HG03139 (cell line): ENCODE results near the gene CREM.
A peak's percentile ranks its signal among the peaks of the same experiment; 100 is the strongest.

Experiments used
- ATAC-seq: cut with Tn5 transposase; IDR thresholded peaks from one replicate; pipeline ENCODE4 v1.9.1; 2021; ENCODE audit not compliant: unreplicated experiment

The CREM gene

DNA sequence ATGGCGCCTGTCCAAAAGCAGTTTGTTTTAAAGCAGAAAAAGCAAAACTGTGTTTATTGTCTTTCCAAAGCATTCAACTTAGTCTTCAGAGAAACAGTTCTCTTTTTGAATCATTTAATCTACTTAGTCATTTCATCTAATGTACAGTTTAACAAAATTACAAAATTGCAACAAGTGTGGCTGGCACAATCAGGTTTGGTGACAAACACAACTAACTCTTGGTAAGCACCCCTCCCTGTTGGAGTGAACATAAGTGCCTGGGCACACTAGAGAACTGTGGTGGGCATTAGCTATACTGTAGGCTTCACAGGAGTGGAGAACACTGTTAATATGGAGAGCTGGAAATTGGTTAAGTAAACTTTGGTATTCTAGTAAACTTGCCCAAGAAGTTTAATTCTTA is 6.9 kb downstream of the CREM start:
- no peak for ATAC-seq

DNA sequence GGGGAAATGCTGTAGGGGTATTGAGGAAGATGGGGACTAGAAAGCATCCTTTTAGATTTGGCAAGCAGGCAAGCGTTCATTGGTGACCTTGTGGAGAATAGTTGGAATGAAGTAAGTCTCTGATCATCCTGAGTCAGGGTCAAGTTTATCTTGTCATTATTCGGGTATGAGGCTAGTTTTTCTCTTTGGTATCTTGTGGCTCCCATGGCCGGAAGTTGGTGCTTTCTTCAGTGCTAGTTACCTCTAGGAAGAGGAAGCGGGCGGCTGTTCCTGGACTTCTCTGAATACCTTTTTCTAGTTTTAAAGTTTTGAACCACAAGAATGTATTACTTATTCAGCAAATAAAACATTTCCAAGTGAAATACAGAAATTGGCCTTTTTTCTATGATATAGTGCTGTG is 9.2 kb downstream of the CREM start:
- ATAC-seq, result no peak

DNA sequence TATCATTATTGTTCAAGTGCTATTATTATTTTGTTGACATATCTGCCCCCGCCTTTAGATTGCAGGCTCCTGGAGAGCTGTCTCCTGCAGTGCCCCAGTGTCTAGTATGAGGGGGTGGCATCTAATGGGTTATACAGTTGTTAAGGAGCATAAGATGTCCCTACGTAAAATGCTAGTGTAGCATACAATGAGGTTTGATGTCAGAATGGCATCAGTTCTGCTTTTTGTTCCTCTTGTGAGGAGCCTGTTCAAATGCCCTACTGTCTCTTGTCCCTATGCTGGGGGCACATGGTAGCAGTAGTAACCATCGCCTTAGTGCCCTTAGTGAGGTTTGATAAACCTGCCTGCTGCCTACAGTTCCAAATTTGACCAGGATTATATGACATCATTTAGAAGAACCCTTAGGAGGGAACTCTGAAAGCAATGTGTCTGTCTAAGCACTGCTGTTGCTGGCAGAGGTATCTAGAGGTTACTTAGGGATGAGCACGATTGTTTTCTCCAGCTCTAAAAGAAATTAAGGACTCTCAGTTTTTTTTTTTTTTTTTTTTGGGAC is 9.7 kb downstream of the CREM start:
- peak; percentile 47 for ATAC-seq

DNA sequence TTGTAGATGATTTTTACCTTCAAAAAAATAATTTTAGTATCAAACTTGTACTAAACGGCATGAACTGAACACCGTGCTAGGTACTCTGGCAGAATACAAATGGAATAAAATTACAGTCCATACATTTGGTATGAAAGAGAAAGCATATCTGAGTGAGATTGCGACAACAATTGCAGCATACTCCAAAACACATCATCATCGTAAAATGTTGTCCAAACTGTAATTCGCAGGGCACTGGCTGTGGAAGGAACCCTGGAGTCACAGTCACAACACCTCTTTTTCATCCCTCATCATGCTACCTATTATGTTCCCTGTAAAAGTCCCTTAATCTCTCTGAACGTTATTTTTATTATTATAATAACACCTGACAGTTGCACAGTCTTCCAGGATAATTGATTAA is 13.5 kb downstream of the CREM start:
- ATAC-seq, result no peak

DNA sequence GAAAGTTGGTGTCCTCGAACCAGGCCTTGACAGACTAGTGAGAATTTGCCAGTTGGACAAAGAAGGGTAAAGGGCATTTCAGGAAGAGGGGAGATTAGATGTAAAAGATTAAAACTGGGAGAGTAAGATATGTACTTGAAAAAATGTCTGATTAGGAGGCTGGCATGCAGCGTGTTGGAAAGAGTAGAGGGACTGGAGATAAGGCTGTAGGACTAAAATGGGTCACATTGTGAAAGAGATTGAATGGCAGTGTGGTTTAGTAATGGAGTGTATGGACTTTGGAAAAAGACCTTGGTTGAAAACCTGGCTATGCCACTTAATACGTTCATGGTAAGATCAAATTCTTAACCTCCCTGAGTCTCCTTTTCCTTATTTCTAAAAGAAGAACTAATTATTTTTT is 14.1 kb downstream of the CREM start:
- no peak for ATAC-seq

DNA sequence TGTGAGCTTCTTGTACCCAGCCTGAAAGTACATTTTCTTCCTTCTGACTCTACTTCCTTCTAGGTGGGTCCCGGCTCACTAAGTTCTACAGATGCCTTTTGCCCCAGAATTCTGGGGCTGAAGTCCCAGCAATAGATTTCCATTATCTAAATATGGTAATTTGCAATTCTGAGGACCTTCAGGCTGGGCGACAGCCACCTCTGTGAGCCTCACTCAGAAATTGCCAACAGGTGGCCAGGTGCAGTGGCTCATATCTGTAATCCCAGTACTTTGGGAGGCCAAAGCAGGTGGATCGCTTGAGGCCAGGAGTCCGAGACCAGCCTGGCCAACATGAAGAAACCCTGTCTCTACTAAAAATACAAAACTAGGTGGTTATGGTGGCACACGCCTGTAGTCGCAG is 23.7 kb downstream of the CREM start:
- no peak for ATAC-seq

DNA sequence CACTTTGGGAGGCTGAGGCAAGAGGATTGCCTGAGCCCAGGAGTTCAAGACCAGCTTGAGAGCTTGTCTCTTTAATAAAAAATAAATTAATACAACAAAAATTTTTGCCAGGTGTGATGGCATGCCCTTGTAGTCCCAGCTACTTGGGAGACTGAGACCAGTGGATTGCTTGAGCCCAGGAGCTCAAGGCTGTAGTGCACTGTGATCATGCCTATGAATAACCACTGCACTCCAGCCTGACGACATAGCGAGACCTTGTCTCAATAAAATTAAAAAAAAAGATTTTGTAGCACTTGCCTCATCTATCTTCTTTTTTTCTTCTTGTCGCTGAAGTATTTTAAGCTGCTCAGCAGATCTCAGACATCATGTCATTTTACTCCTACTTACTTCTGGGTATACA is 26.3 kb downstream of the CREM start:
- no peak for ATAC-seq

DNA sequence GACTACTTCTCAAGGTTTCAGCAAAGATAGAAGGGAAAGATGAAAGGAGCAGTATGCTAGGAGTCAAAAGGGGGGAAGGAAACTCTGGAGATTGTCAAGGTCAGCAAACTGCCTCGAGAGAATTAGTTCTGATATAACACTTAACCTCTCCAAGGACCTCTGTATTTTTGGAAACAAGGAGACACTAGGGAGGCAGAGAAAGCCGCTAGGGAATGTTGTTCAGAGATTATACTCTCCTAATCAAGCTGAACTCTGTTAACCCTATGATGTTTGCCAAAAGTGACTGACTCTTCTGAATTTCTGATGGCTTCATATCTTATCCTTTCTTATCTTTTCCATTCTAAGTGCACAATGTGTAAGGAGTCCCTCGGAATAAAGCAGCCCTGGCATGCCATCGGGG is 27.1 kb downstream of the CREM start:
- ATAC-seq, result no peak

DNA sequence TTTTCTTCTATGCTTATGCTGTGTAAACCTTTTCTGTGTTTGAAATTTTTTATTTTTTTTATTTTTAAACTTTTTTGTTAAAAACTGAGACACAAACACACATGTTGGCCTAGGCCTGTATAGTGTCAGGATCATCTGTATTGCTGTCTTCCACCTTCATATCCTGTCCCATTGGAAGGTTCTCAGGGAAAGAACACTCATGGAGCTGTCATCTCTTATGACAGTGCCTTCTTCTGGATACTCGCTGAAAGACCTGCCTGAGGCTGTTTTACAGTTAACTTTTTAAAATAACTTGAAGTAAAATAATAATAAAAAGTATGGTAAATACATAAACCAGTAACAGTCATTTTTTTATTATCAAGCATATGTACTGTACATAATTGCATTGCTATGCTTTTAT is 34.1 kb downstream of the CREM start:
- no peak for ATAC-seq

DNA sequence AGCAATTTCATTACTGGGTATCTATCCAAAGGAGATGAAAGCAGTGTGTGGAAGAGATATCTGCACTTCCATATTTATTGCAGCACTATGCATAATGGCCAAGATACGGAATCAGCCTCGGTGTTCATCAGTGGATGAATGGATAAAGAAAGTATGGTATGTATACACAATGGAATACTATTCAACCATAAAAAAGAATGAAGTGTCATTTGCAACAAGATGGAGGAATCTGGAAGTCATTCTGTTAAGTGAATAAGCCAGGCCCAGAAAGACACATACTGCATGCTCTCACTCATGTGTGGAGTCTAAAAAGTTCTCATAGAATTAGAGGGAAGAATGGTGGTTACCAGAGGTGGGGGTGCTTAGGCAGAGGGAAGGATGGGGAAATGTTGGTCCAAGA is 35.3 kb downstream of the CREM start:
- no peak for ATAC-seq

DNA sequence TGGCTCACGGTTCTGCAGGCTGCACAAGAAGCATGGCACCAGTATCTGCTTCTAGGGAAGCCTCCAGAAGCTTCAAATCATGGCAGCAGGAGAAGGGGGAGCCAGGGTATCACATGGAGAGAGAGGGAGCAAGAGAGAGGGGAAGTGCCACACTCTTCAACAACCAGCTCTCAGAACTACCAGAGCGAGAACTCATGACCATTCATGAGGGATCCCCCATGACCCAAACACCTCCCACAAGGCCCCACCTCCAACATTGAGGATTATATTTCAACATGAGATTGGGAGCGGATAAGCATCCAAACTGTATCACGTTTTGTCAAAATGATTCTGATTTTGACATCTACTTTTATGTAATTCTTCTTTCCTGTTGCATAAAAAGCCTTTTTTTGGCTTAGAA is 38.5 kb downstream of the CREM start:
- ATAC-seq, result no peak

DNA sequence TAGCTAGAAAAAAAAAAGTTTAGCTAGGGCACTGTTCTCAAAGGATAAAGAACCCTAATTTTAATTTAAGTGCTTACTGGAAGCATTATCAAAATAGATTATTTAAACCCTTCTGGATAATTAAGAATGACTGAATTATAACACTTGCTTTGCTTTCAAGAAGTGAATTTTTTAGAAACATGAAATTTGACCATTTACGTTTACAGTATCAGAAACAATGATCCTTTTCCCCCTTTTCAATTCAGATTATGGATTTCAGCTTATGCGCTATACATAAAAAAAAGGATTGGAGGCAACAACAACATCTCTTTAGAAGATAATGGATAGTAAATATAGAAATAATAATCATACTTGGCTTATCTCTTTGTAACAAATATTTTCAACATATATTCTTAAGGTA is 39.2 kb downstream of the CREM start:
- ATAC-seq, result no peak

DNA sequence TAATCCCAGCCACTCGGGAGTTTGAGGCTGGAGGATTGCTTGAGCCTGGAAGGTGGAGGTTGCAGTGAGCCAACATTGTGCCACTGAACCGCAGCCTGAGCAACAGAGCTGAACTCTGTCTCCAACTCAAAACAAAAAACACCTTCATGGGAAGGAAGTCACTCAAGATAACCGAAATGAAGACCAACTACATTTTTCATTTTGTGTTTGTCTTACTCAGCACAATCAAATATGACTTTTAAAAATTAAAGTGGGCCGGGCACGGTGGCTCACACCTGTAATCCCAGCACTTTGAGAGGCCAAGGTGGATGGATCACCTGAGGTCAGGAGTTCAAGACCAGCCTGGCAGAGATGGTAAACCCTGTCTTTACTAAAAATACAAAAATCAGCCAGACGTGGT is 40.0 kb downstream of the CREM start:
- no peak for ATAC-seq

DNA sequence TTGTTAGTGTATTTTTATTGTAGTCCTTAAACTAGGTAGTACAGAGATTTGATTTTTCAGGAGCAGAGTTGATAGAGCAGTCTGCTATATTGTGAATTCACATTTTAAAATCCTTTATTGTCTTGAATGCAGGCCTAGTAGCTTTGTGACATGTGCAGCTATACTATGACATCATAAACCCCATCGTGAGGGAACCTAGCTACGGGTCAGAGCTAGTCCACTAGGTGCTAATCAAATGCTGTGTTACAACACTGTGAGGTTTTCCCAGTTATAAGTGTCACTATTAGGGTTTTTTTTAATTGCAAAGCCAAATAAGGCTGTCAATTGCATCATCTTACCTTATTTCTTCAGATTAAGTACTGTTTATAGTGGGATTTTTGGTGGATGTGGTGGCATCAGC is 40.7 kb downstream of the CREM start:
- no peak for ATAC-seq

DNA sequence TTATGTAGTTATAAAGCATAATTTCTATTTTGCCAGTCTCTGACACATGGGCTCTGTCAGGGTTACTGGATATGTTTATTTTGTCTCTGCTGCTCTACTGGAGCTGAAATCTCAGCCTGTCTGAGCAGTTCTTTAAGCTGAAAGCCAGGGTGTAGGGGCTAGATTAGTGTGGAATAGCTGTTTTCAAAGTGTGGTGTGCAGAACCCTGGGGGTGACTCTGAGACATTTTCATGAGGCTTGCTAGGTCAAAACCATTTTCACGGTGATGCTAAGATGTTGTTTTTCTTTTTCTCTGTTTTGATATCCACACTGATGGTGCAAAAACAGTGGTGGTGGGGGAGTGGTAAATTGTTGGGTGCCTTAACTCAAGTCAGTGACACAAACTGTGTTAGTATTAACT is 45.5 kb downstream of the CREM start:
- ATAC-seq, result no peak

DNA sequence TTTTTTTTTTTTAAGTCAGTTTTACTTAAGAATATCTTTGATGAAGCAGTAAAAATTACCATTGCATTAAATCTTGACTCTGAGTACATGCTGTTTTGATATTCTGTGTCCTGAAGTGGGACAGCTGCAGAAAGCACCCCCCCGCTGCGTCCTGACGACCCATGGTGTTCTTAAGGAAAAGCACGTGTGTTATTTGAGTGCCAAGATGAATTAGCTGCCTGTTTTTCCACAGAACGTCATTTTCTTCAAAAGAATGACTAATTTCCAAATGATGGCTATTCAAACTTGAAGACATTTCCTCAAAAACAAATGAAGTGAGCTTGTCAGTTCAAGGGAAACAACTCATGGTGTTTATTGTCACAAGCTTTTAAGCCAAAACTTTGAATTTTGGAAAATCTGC is 45.9 kb downstream of the CREM start:
- no peak for ATAC-seq

DNA sequence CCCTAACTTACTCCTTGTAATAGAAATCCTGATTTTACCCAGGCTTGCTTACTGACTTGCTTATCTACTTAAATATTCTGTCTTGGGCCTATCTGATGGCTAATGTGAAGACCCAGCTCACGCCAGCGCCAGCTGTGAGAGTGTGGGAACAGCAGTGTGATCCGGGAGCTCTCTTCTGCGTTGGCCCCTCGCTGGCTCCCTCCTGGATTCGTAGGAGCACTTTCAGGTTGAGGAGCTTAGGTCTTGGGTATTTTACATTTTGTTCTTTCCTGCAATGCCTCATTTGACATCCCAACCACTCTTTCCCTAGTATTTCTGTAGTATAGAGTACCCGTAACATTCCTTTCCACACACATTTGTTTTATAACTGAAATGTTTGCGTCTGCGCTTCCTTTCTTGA is 51.7 kb downstream of the CREM start:
- no peak for ATAC-seq

DNA sequence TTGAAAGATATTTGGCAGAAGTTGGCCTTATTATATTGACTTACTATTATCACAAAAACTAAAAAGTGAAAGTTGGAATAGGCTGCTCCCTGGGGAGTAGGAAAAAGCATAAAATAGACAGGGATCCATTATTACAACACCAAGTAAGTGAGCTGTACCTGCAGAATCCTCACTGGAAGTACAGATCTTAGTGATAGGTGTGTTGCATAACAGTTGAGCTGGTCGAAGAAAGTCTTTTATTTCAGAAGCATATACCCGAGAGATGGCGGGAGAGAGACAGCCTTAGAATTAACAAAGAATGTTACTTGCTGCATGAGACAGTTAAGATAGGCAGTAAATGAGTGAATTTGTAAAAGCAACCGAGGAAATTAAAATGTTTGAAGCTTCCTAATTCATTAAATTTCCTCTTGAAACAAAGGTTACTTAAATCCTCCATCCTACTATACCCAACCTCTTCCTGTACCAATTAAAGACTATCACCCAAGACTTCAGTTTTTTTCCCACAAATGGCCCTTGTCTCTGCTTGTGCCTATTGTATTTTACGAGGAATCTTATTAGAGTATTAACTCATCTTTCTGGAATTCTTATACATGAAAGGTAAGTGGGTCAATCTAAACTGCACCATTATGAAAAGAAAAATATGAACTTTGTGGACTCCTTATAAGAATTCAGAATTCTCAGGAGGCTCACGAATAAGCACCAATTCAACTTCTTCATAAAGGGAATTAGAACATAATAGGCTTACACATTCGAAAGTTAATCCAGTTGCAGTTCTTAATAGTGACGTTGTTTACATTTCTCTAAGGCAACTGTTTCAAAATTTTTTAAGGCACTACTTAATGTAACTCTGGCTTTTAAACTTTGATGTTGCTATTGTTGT is 56.2 kb downstream of the CREM start:
- ATAC-seq, result no peak

DNA sequence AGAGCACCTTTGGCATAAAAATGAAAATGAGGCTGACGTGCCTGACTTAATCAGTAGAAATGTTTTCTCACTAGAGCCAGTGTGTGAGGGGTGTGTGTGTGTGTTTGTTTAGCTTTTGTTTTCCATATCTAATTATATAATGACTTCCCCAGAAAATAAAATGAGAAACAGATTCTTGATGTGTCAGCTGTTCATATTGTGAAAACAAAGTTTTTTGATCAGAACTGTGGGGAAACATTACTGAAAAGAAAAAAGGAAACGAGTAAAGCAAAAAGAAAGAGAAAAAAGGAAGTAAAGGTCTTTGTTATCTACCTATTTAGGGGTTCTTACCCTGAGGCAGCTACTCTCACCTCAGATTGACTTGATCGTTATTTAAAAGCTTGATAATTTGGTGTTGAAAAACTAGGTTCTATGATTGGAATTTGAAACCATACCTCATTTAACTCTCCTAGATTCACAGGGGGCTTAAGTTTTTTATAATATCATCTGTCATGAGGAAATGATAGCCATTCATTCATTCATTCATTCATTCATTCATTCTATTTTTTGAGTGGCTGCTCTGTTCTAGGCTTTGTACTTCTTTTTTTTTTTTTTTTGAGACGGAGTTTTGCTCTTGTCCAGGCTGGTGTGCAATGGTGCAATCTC is 58.0 kb downstream of the CREM start:
- peak; percentile 54 for ATAC-seq

DNA sequence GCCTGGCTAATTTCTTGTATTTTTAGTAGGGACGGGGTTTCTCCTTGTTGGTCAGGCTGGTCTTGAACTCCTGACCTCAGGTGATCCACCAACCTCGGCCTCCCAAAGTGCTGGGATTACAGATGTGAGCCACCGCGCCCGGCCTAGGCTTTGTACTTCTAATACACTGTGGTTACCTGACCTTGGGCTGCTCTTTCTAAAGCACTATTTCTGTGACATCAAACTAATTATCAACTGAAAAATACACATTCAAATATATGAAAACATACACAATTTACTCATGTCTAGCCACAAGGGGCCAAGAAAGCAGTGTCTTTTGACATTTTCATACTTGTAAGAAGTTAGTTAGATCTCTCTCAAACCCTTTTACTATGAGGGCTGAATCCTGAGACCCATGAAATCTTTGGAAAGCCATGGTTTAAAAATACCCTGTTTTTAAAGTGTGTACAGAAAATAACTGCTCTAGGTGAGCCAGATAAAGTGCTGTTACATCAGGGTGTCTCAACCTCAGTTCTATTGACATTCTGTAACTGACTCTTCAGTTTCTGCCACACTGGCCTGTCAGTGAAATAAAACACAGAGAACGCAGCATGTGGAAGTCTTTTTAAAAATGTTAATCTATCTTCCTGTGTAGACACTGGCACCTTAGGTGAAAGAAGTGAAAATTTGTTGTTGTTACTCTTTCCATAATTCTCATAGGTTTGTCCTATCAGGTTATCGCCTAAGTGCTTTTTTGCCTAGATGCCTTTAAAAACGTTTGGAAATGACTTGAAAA is 58.8 kb downstream of the CREM start:
- no peak for ATAC-seq

DNA sequence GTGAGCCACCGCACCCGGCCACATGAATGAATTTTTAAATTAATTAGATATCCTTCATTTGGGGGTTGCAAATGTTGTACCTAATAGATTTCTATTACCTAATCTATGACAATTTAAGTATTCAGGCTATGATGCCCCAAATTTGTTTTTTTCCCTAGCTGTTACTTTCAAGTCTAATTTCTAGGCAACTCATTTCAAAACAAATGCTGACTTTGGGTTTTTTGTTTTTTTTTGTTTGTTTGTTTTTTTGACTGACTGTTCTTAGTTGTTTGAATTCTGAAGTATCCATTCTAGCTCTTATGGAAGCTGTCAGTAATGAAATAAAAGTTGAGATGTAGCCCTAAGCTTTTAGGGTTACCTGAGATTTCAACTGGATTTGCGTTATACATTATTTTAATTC is 62.3 kb downstream of the CREM start:
- no peak for ATAC-seq

DNA sequence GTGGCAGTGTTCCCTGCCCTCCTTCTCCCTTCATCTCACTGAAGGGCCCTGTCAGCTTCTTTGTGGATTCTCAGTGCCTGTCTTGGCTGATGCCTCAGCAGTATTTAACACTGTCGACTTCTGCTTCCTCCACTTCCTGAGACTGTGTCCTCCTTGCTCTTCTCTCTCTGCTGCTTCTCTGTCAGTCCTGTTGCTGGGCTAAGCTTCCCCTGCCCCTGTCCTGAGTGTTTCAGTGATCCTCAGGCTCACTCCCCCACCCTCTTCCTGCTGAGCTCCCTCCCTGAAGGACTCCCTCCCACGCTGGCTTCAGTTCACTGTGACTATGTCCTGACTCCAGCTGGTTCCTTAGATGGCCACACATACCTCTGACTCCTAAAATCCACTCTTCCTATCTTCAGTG is 64.9 kb downstream of the CREM start:
- no peak for ATAC-seq
